Measurements from ENCODE around the gene DST. TPM values are rescaled to one million over a fixed set of nuclear protein-coding genes. Genes with fewer than 3 reads are reported as not detected.

DST gene
- total RNA-seq, 2 experiments from 2014 or later, result 5.7 to 5.9 TPM

GRCh38 chr6:56649053-56649769 is 6.5 kb upstream of the DST start:
- Histone ChIP-seq H3K27ac (ENCODE audit: low read depth in 1 of 2, low read length in 2 of 2) (no peak overlapping the region), H3K4me3 (ENCODE audit: low read length) (no peak overlapping the region), H3K27me3 (ENCODE audit: control insufficient read depth in 1 of 2, insufficient read depth in 2 of 2, low read length in 2 of 2) (peaks cover 0 to 2% of the 10 kb centered on the region in 2 experiments), H3K9me3 (ENCODE audit: control insufficient read depth in 1 of 2, insufficient read depth in 1 of 2, low read length in 2 of 2) (no peaks in the 10 kb centered on the region), H3K36me3 (ENCODE audit: insufficient read depth, low read length) (no peaks in the 10 kb centered on the region), H3K4me1 (ENCODE audit: insufficient read depth, low read length) (no peaks in the 10 kb centered on the region)
- H3K27me3 Mint-ChIP-seq, result peaks cover 9% of the 10 kb centered on the region
- H3K4me3 Mint-ChIP-seq, result no peak overlapping the region
- H3K27ac Mint-ChIP-seq, result no peak overlapping the region
- no peaks in the 10 kb centered on the region for H3K36me3 Mint-ChIP-seq (ENCODE audit: low read depth)
- ChIA-PET CTCF (no interaction called here), POLR2A (no interaction called here)
- intact Hi-C loops (cut with DNase I, micrococcal nuclease), result no loop called here
- H3K9me3 Mint-ChIP-seq, result no peaks in the 10 kb centered on the region
- H3K4me1 Mint-ChIP-seq (ENCODE audit: low read depth), result no peaks in the 10 kb centered on the region
- no peak for TF ChIP-seq CTCF (IDR thresholded peaks at IDR 0.05)
- ATAC-seq (ENCODE audit: poor library complexity) (no peak), DNase-seq (no peak)

- Mint-ChIP-seq H3K4me1 (ENCODE audit: low read depth) (no peaks in the 10 kb centered on the region), H3K27ac (no peak overlapping the region), H3K9me3 (no peaks in the 10 kb centered on the region), H3K36me3 (ENCODE audit: low read depth) (no peaks in the 10 kb centered on the region), H3K4me3 (no peak overlapping the region), H3K27me3 (peaks cover 9% of the 10 kb centered on the region)
- no peak overlapping the region for H3K4me3 ChIP-seq (ENCODE audit: low read length)
- no peak for TF ChIP-seq CTCF (IDR thresholded peaks at IDR 0.05)
- ChIA-PET CTCF (no interaction called here), POLR2A (no interaction called here)
- peaks cover 0 to 2% of the 10 kb centered on the region in 2 experiments for H3K27me3 ChIP-seq (ENCODE audit: control insufficient read depth in 1 of 2, insufficient read depth in 2 of 2, low read length in 2 of 2)
- intact Hi-C loops (cut with DNase I, micrococcal nuclease), result no loop called here
- no peaks in the 10 kb centered on the region for H3K9me3 ChIP-seq (ENCODE audit: control insufficient read depth in 1 of 2, insufficient read depth in 1 of 2, low read length in 2 of 2)
- H3K36me3 ChIP-seq (ENCODE audit: insufficient read depth, low read length), result no peaks in the 10 kb centered on the region
- no peaks in the 10 kb centered on the region for H3K4me1 ChIP-seq (ENCODE audit: insufficient read depth, low read length)
- DNase-seq (no peak), ATAC-seq (ENCODE audit: poor library complexity) (no peak)
- no peak overlapping the region for H3K27ac ChIP-seq (ENCODE audit: low read depth in 1 of 2, low read length in 2 of 2)
Observed at GRCh38 chr6:56647172-56647762, 4.6 kb upstream of the DST start.

- CTCF ChIA-PET, result no interaction called here
- Mint-ChIP-seq H3K4me3 (no peak overlapping the region), H3K4me1 (ENCODE audit: low read depth) (no peaks in the 10 kb centered on the region), H3K36me3 (ENCODE audit: low read depth) (no peaks in the 10 kb centered on the region), H3K27ac (no peak overlapping the region), H3K9me3 (no peaks in the 10 kb centered on the region), H3K27me3 (no peaks in the 10 kb centered on the region)
- H3K4me3 ChIP-seq (ENCODE audit: low read length), result no peak overlapping the region
- H3K9me3 ChIP-seq (ENCODE audit: control insufficient read depth in 1 of 2, insufficient read depth in 1 of 2, low read length in 2 of 2), result no peaks in the 10 kb centered on the region
- no peaks in the 10 kb centered on the region for H3K36me3 ChIP-seq (ENCODE audit: insufficient read depth, low read length)
- DNase-seq (no peak), ATAC-seq (ENCODE audit: poor library complexity) (no peak)
- no peaks in the 10 kb centered on the region for H3K27me3 ChIP-seq (ENCODE audit: control insufficient read depth in 1 of 2, insufficient read depth in 2 of 2, low read length in 2 of 2)
- intact Hi-C loops (cut with DNase I, micrococcal nuclease), result no loop called here
- POLR2A ChIA-PET, result no interaction called here
- no peaks in the 10 kb centered on the region for H3K4me1 ChIP-seq (ENCODE audit: insufficient read depth, low read length)
- no peak for TF ChIP-seq CTCF (IDR thresholded peaks at IDR 0.05)
- no peak overlapping the region for H3K27ac ChIP-seq (ENCODE audit: low read depth in 1 of 2, low read length in 2 of 2)
Observed at GRCh38 chr6:56644366-56644765, 1.7 kb upstream of the DST start.

Data from CD4-positive, alpha-beta T cell (primary cell).